ENCODE results near the gene SMYD5. TPM values are rescaled to one million over a fixed set of nuclear protein-coding genes. Genes with fewer than 3 reads are reported as not detected.

Gene SMYD5
- total and polyA plus RNA-seq, 2 donors (not counting 3 experiments of a cell fraction or from before 2014, with no cell fraction given) = 16.2 to 31.7 TPM

DNA sequence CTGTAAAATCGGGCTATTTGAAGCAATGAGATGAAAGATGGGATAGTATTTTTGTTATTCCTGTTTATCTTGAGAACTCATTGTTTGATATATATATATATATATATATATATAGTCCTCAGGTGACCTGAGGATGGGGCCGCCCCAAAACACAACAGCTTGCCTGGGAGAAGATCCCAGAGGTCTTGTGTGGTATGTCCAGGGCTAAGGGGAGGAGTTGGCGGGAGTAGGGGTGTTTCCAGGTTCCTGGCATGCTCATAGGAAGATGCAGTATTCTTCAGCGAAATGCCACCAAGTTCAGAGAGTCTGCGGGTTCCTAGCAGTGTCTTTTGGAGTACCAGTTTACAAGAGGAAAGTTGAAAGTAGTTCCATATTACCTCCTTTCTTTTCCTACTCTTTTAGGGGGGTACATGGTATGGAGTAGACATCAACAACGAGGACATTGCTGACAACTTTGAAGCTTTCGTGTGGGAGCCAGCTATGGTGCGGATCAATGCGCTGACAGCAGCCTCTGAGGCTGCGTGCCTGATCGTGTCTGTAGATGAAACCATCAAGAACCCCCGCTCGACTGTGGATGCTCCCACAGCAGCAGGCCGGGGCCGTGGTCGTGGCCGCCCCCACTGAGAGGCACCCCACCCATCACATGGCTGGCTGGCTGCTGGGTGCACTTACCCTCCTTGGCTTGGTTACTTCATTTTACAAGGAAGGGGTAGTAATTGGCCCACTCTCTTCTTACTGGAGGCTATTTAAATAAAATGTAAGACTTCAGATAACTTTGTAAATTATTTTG is 38.4 kb downstream of the SMYD5 start:
- Histone ChIP-seq H3K27me3 (ENCODE audit: control insufficient read depth in 2 of 2, insufficient read depth in 2 of 2, low read length in 2 of 2) (no peaks in the 10 kb centered on the region), H3K9ac (replicated peaks; ENCODE audit: extremely low read depth, insufficient read depth, low read length) (no peak overlapping the region), H3K79me2 (ENCODE audit: control insufficient read depth, insufficient read depth, low read length) (peaks cover 5% of the 10 kb centered on the region), H2AFZ (ENCODE audit: low read depth, low read length) (no peak overlapping the region), H3K36me3 (ENCODE audit: control insufficient read depth in 2 of 2, extremely low read depth in 1 of 2, insufficient read depth in 2 of 2, low read length in 2 of 2) (peaks cover 29 to 54% of the 10 kb centered on the region in 2 experiments), H3K4me2 (ENCODE audit: insufficient read depth, low read length) (no peak overlapping the region), H3K9me1 (replicated peaks; ENCODE audit: control insufficient read depth, extremely low read depth, insufficient read depth, low read length) (no peaks in the 10 kb centered on the region), H4K20me1 (replicated peaks; ENCODE audit: control insufficient read depth, extremely low read depth, insufficient read depth, low read length) (no peaks in the 10 kb centered on the region), H3K27ac (ENCODE audit: insufficient read depth, low read depth, low read length) (no peak overlapping the region), H3K9me3 (replicated peaks; ENCODE audit: control insufficient read depth, insufficient read depth, low read length) (no peaks in the 10 kb centered on the region), H3K4me3 (replicated peaks in 1 of 3; ENCODE audit: insufficient read depth in 1 of 3, low read depth in 1 of 3, low read length in 3 of 3) (no peak overlapping the region), H3K4me1 (ENCODE audit: control insufficient read depth, extremely low read depth, insufficient read depth, low read length) (no peaks in the 10 kb centered on the region)
- POLR2A ChIA-PET = no interaction called here
- dilution Hi-C loops (cut with MboI; ENCODE audit: extremely low pct_ligation_motif_present, low sequenced_read_pairs) = no loop called here
- CTCF ChIA-PET = no interaction called here
- DNase-seq (ENCODE audit: low read depth, low spot score) = no peak
- no peak for FAIRE-seq
- intact Hi-C loops (cut with micrococcal nuclease) = no loop called here
- BruUV-seq (replicated peaks) = no TSS peak
- TF ChIP-seq POLR2A (IDR thresholded peaks at IDR 0.05; ENCODE audit: low read depth, low read length) = no peak
- no peak for TF ChIP-seq FOS (IDR thresholded peaks at IDR 0.05; ENCODE audit: borderline replicate concordance, insufficient read depth, low read length)
- TF ChIP-seq JUN (IDR thresholded peaks at IDR 0.05; ENCODE audit: borderline replicate concordance, insufficient read depth, insufficient read length, low read depth) = no peak
- TF ChIP-seq GATA2 (IDR thresholded peaks at IDR 0.05; ENCODE audit: insufficient read depth, insufficient read length, low read depth, low read length) = no peak
- TF ChIP-seq, protein P1, sequence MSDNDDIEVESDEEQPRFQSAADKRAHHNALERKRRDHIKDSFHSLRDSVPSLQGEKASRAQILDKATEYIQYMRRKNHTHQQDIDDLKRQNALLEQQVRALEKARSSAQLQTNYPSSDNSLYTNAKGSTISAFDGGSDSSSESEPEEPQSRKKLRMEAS (IDR thresholded peaks at IDR 0.05; ENCODE audit: insufficient read depth, insufficient read length) = no peak
- TF ChIP-seq, protein P2, sequence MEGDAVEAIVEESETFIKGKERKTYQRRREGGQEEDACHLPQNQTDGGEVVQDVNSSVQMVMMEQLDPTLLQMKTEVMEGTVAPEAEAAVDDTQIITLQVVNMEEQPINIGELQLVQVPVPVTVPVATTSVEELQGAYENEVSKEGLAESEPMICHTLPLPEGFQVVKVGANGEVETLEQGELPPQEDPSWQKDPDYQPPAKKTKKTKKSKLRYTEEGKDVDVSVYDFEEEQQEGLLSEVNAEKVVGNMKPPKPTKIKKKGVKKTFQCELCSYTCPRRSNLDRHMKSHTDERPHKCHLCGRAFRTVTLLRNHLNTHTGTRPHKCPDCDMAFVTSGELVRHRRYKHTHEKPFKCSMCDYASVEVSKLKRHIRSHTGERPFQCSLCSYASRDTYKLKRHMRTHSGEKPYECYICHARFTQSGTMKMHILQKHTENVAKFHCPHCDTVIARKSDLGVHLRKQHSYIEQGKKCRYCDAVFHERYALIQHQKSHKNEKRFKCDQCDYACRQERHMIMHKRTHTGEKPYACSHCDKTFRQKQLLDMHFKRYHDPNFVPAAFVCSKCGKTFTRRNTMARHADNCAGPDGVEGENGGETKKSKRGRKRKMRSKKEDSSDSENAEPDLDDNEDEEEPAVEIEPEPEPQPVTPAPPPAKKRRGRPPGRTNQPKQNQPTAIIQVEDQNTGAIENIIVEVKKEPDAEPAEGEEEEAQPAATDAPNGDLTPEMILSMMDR (IDR thresholded peaks at IDR 0.05; ENCODE audit: extremely low read depth in 1 of 2, insufficient read depth in 1 of 2, low read depth in 1 of 2, low read length in 2 of 2) = no peak
- TF ChIP-seq POLR2AphosphoS5 (IDR thresholded peaks at IDR 0.05; ENCODE audit: insufficient read depth, low read depth, low read length) = no peak
- TF ChIP-seq MYC (IDR thresholded peaks at IDR 0.05; ENCODE audit: low read depth, low read length) = no peak
- TF ChIP-seq EZH2 (IDR thresholded peaks at IDR 0.05; ENCODE audit: borderline replicate concordance, low read depth, low read length, severe bottlenecking) = no peak
